Stomach smooth muscle (tissue), 2 donors: ENCODE measurements around the gene RABL6.

Experiments
- H3K27ac ChIP-seq: one replicate; pipeline ENCODE4 v1.7.0; 2013; ENCODE audit warnings: mild to moderate bottlenecking, low read length, inconsistent platforms
- H3K27me3 ChIP-seq, 2 donors: one replicate each; pipeline ENCODE4 v1.7.0; 2013; ENCODE audit warnings: low read length in 2 of 2; ENCODE audit not compliant: insufficient read depth in 2 of 2, control insufficient read depth in 1 of 2
- H3K36me3 ChIP-seq, 2 donors: one replicate each; pipeline ENCODE4 v1.7.0; 2013; ENCODE audit warnings: low read length in 2 of 2; ENCODE audit not compliant: control insufficient read depth in 2 of 2, insufficient read depth in 2 of 2
- H3K4me1 ChIP-seq: one replicate; pipeline ENCODE4 v1.7.0; 2013; ENCODE audit warnings: low read length; ENCODE audit not compliant: control insufficient read depth, insufficient read depth
- H3K4me3 ChIP-seq, 2 donors: one replicate each; pipeline ENCODE4 v1.7.0; 2013; ENCODE audit warnings: low read length in 2 of 2
- H3K9ac ChIP-seq, 2 donors: one replicate each; pipeline ENCODE4 v1.7.0; 2013; ENCODE audit warnings: low read length in 2 of 2, mild to moderate bottlenecking in 1 of 2
- H3K9me3 ChIP-seq, 2 donors: one replicate each; pipeline ENCODE4 v1.7.0; 2013; ENCODE audit warnings: low read length in 2 of 2; ENCODE audit not compliant: control insufficient read depth in 2 of 2
- donor health status: healthy.
- donor health status: Pancreatic carcinoma.

Gene RABL6

DNA sequence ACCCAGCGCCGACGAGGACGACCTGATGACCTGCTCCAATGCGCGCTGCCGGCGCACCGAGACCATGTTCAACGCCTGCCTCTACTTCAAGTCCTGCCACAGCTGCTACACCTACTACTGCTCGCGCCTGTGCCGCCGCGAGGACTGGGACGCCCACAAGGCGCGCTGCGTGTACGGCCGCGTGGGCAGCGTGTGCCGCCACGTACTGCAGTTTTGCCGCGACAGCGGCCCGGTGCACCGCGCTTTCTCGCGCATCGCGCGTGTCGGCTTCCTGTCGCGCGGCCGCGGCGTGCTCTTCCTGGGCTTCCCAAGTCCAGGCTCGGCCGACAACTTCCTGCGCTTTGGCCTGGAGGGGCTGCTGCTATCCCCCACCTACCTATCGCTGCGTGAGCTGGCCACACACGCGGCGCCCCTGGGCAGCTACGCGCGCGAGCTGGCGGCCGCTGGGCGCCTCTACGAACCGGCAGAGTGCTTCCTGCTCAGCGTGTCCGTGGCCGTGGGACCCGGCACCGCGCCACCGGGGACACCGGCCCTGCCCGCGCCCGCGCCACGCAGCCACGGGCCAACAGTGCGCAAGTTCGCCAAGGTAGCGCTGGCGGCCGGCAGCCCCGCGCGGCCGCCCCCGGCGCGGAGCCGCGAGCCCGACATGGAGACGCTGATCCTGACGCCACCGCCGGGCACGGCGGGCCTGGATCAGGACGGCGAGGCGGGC is 38.8 kb downstream of the RABL6 start:
- H3K36me3 ChIP-seq = peaks cover 0 to 3% of the 10 kb centered on the region in 2 donors
- peak overlapping the region in 1 of 2 donors; percentile 35 for H3K4me3 ChIP-seq
- peaks cover 63% of the 10 kb centered on the region for H3K4me1 ChIP-seq
- H3K27ac ChIP-seq = no peak overlapping the region
- peaks cover 12 to 41% of the 10 kb centered on the region in 2 donors for H3K27me3 ChIP-seq
- no peak overlapping the region for H3K9ac ChIP-seq
- no peaks in the 10 kb centered on the region for H3K9me3 ChIP-seq

DNA sequence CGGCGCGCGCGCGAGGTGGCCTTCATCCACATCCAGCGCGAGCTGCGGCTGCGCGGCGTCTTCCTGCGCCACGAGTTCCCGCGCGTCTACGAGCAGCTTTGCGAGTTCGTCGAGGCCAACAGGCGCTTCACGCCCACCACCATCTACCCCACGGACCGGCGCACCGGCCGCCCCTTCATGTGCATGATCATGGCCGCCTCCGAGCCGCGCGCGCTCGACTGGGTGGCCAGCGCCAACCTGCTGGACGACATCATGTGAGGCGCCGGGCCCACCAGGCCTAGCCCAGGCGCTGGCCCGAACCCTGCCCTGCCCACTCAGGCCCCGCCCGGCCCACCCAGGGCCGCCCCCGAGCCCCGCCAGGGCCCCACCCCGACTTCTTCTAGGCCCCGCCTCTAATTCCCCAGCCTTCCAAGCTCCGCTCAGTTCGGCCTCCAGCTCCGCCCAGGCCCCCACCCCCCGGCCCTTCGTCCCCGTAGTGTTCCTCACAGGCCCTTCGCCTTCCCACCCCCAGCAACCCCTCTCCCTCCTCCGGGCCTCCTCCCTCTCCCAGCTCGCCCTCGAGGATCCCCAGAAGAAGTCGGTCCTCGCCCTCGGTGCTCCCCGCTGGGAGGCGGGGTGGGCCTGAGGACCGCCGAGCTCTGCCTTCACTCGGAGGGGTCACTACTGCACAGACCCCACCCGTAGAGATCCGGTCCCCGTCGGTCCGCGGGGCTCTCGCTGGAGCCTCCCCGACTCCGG is 39.5 kb downstream of the RABL6 start:
- peaks cover 0 to 4% of the 10 kb centered on the region in 2 donors for H3K36me3 ChIP-seq
- H3K27ac ChIP-seq = no peak overlapping the region
- H3K9me3 ChIP-seq = no peaks in the 10 kb centered on the region
- no peak overlapping the region for H3K9ac ChIP-seq
- peak overlapping the region; percentile 76 to 92 for H3K4me3 ChIP-seq
- peaks cover 12 to 41% of the 10 kb centered on the region in 2 donors for H3K27me3 ChIP-seq
- peaks cover 56% of the 10 kb centered on the region for H3K4me1 ChIP-seq

DNA sequence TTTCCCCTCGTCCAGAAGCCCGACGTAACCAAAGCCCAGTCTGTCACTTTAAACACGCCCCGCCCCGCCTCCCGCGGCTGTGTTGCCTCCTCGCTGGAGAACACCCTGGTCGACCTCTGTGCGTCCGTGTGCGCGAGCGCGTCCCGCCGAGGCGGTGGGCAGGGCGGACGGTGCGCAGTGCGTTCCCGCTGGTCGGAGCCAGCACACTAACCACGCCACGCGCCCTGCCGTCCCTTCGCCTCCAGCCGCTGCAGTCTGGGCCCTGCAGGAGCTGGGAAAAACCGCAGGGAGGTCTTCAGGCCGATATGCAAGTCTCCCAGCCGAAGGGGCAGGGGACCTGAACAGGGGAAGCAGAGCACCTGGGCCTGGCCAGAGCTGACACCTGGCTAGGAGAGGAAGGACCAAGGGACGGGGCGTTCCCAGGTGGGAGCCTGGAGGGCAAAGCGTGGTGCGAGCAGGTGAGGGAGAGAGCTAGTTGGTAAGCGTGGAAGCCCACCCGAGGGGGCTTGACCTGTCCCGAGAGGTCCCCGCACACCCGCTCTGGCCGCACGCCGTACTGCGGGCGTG is 40.2 kb downstream of the RABL6 start:
- H3K9me3 ChIP-seq = no peaks in the 10 kb centered on the region
- H3K36me3 ChIP-seq = peaks cover 0 to 4% of the 10 kb centered on the region in 2 donors
- H3K27me3 ChIP-seq = peaks cover 12 to 41% of the 10 kb centered on the region in 2 donors
- no peak overlapping the region for H3K27ac ChIP-seq
- peaks cover 51% of the 10 kb centered on the region for H3K4me1 ChIP-seq
- peak overlapping the region; percentile 76 to 92 for H3K4me3 ChIP-seq
- H3K9ac ChIP-seq = peak overlapping the region; percentile 62 to 64

DNA sequence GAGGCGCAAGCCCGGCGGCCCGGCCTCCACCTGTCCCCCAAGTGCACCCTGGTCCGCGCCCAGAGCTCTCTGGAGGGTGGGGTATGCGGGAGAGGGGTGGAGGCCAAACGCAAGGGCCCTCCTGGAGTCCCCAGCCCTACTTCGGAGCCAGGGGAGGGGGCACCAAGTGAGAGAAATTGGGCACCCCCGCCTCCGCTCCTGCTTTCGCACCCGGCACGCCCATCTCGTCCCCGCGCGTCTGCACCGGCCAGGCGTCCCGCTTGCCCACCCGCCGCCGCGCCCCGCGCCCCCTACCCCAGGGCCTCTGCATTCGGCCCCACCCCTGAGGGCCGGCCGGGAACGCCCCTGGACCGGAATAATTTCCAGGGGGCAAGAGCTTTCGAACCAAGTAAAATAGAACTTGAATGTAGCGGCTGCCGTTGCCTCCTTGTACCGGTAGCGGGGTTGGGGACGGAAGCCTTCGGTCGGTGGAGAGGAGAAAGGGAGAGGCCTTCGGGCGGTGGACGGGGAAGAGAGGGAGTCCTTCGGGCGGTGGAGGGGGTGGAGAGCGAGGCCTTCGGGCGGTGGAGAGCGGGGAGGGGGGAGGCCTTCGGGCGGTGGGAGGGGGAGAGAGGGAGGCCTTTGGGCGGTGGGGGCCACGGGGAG is 40.8 kb downstream of the RABL6 start:
- Histone ChIP-seq H3K27me3 (peaks cover 10 to 38% of the 10 kb centered on the region in 2 donors), H3K9me3 (no peaks in the 10 kb centered on the region), H3K36me3 (peaks cover 0 to 4% of the 10 kb centered on the region in 2 donors), H3K9ac (peak overlapping the region; percentile 64), H3K4me3 (peak overlapping the region; percentile 90 to 92), H3K4me1 (peaks cover 48% of the 10 kb centered on the region), H3K27ac (no peak overlapping the region)

DNA sequence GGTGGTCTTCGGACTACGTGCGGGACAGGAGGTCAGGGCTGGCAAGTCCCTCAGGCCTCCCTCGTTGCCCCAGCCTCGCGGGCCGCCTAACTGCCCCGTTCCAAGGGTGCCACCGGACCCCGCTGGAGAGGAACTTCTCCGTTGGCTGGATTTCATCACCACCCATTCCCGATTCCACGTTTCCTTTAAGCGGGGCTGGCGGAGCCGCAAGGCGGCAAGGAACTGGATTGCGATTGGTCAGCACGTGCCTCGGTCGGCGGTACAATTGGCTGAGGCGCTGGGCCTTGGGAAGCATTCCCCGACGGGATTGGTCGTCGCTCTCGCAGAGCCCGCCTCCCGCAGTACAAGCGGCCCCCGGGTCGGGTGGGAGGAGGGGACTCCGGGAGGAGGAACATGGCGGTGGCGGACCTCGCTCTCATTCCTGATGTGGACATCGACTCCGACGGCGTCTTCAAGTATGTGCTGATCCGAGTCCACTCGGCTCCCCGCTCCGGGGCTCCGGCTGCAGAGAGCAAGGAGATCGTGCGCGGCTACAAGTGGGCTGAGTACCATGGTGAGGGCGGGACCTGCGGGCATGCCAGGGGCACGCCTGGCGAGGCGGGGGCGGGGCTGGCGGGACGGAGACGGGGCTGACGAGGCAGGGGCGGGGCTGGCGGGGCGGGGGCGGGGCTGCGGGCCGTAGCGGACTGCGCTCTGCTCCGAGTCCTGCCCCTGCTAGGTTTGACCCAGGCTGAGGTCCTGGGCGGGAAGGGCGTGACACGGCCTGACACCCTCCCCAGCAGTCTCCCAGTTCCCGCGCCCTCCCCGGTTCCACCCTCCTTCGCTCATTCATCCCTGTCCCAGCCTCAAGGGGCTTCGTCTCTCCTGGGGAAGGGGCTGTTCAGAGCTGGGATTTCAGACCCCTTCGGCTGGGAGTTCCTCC is 41.6 kb downstream of the RABL6 start, which contains the start of gene PHPT1:
PHPT1 (plus strand) TSS at position 372 of the 922 bp plus-strand sequence; CDS start at position 394, 22 bp downstream.
- Histone ChIP-seq H3K27ac (peak within 1 kb of the TSS; percentile 41), H3K9ac (peak within 1 kb of the TSS; percentile 64 to 75), H3K4me3 (peak within 1 kb of the TSS; percentile 90 to 92), H3K4me1 (peaks cover 41% of the 10 kb centered on the region), H3K9me3 (no peaks in the 10 kb centered on the region), H3K27me3 (peaks cover 9 to 33% of the 10 kb centered on the region in 2 donors), H3K36me3 (peaks cover 0 to 4% of the 10 kb centered on the region in 2 donors)

DNA sequence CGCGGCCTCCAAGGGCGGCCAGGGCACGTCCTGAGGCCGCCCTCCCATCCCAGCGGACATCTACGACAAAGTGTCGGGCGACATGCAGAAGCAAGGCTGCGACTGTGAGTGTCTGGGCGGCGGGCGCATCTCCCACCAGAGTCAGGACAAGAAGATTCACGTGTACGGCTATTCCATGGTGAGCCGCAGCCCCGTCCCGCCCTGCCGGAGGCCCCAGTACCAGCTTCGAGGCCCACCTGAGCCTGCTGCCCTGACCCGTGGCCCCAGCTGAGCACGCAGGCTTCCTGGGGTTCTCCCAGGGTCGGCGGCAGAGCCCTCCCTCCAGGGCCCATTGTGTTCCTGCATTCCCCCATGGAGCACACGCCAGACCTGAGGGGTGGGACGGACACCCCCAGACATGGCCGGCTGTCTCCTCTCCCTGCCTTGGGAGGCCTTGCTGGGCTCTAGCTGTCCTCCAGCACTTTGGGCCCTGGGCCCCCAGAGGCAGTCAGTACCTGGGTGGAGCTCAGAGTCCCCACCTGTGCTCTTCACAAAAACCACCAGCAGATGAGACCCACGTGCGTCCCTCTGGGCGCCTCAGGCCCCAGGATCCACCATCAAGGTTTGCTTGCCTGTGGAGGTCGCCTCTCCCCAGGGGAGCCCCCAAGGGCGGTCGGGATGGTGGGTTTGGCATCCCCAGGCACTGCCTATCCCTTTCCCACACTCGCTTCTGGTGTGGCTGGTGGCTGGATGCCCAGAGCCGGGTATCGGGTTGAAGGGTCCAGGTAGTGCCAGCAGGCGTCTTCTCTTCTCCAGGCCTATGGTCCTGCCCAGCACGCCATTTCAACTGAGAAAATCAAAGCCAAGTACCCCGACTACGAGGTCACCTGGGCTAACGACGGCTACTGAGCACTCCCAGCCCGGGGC is 42.5 kb downstream of the RABL6 start:
- H3K27me3 ChIP-seq = peaks cover 7 to 28% of the 10 kb centered on the region in 2 donors
- H3K9ac ChIP-seq = peak overlapping the region; percentile 62 to 75
- H3K4me1 ChIP-seq = peaks cover 38% of the 10 kb centered on the region
- peaks cover 0 to 4% of the 10 kb centered on the region in 2 donors for H3K36me3 ChIP-seq
- no peaks in the 10 kb centered on the region for H3K9me3 ChIP-seq
- peak overlapping the region; percentile 41 for H3K27ac ChIP-seq
- peak overlapping the region; percentile 90 to 92 for H3K4me3 ChIP-seq

DNA sequence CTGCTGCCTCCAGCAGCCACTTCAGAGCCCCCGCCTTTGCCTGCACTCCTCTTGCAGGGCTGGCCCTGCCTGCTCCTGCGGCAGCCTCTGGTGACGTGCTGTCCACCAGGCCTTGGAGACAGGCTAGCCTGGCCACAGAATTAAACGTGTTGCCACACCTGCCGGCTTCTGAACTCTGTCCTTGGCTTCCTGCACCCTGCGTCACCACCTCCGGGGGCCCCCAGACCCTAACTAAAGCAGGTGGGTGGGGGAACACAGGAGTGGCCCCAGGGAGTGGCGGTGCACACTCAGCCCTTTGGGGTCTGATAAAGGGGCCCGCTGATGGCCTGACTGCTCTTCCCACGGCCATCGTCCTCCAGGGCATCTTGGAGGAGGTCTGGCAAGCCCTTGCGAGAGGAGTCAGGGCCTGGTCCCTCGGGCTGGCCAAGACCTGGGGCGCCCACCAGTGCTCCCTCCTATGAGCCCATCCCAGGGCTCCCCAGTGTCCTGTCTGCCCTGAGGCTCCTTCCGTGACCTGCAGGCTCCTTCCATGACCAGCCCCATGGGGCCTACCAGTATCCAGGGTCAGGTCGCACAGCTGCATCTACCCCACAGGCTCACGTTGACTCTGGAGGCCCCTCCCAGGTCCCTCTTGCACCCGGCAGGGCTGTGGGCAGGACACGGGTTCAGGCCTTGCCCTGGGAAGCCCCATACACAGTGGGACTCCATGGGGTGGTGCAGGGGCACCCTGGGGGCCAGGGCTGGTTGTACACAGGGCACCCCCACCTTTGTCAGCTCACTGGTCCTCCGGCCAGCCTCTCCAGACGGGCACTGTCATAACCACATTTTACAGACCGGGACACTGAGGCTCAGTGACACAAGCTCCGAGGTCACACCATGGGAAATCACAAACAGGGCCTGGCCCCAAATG is 43.4 kb downstream of the RABL6 start:
- H3K4me1 ChIP-seq = peaks cover 36% of the 10 kb centered on the region
- peaks cover 7 to 19% of the 10 kb centered on the region in 2 donors for H3K27me3 ChIP-seq
- H3K9ac ChIP-seq = no peak overlapping the region
- no peak overlapping the region for H3K4me3 ChIP-seq
- H3K27ac ChIP-seq = no peak overlapping the region
- H3K36me3 ChIP-seq = peaks cover 0 to 4% of the 10 kb centered on the region in 2 donors
- no peaks in the 10 kb centered on the region for H3K9me3 ChIP-seq

DNA sequence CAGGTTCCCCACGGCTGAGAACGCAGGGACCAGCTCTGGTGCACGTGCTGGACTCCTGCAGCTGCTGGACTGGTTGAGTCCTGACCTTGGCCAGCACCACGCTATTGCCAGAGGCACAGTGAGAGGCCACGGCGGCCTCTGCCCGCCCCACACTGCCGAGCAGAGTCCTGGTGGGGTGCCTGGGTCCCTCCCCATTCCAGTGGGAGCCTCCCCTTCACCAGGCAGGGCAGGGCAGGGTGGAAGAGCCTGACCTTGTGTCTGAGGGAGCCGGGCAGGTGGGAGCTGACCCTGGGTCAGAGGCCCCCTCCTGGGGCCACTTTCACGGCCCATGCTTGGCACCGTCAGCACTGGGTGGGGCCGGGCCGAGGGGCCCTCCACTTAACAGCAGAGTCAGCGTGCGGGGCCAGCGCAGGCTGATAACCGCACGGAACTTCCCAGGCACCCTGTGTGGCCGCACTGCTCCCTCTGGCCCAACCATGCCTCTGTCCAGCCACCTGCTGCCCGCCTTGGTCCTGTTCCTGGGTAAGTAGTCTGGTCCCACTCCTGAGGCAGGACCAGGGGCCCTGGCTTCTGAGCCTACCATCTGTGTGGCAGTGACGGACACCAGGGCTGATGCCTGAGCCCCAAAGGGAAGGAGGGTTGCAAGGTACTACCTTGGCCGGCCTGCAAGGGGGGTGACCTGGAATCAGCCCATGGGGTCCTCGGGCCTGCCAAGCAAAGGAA is 44.4 kb downstream of the RABL6 start, which contains the start of gene MAMDC4:
MAMDC4 (plus strand) TSS at position 406 of the 723 bp plus-strand sequence; CDS start at position 477, 71 bp downstream.
- no peaks in the 10 kb centered on the region for H3K9me3 ChIP-seq
- H3K4me3 ChIP-seq = no peak within 1 kb of the TSS
- H3K4me1 ChIP-seq = peaks cover 27% of the 10 kb centered on the region
- H3K27ac ChIP-seq = no peak within 1 kb of the TSS
- H3K36me3 ChIP-seq = peaks cover 0 to 4% of the 10 kb centered on the region in 2 donors
- H3K27me3 ChIP-seq = peaks cover 4 to 9% of the 10 kb centered on the region in 2 donors
- H3K9ac ChIP-seq = no peak within 1 kb of the TSS
